Measurements from ENCODE around the gene GTPBP2. TPM values are rescaled to one million over a fixed set of nuclear protein-coding genes. Genes with fewer than 3 reads are reported as not detected.

GTPBP2 gene
- total and polyA plus RNA-seq, 2 experiments from 2014 or later: 17.5 to 55.9 TPM

- DNase-seq (ENCODE audit: low spot score) (no peak), ATAC-seq (no peak)
- TF ChIP-seq ZNF462 (CRISPR knock-in tag; IDR thresholded peaks at IDR 0.05) (no peak), CTCF (conservative IDR thresholded peaks at IDR 0.05; ENCODE audit: low read depth in 2 of 2) (no peak), REST (IDR thresholded peaks at IDR 0.05; ENCODE audit: unreplicated experiment) (no peak), POLR2AphosphoS5 (IDR thresholded peaks at IDR 0.05; ENCODE audit: low read depth) (no peak), EZH2 (IDR thresholded peaks at IDR 0.05; ENCODE audit: low read depth, unreplicated experiment) (no peak), CREB1 (CRISPR knock-in tag; IDR thresholded peaks at IDR 0.05; ENCODE audit: low read depth) (no peak), STAT1 (IDR thresholded peaks at IDR 0.05; ENCODE audit: unreplicated experiment) (no peak), ETS1 (IDR thresholded peaks at IDR 0.05) (no peak), ZNF331 (CRISPR knock-in tag; IDR thresholded peaks at IDR 0.05; ENCODE audit: low read depth) (no peak), EZH2phosphoT487 (IDR thresholded peaks at IDR 0.05; ENCODE audit: unreplicated experiment) (no peak), ZNF114 (CRISPR knock-in tag; IDR thresholded peaks at IDR 0.05) (no peak), NANOG (IDR thresholded peaks at IDR 0.05; ENCODE audit: borderline replicate concordance) (no peak), JUNB (IDR thresholded peaks at IDR 0.05; ENCODE audit: unreplicated experiment) (no peak)
- H2AFZ ChIP-seq: no peak overlapping the region
- Mint-ChIP-seq H3K27me3 (ENCODE audit: insufficient read depth, low read depth, poor library complexity) (no peaks in the 10 kb centered on the region), H3K36me3 (ENCODE audit: low read depth) (peaks cover 20% of the 10 kb centered on the region; the same call in 2 of the 3 replicates), H3K4me3 (no peak overlapping the region), H3K4me1 (no peaks in the 10 kb centered on the region), H3K27ac (no peak overlapping the region), H3K9me3 (no peaks in the 10 kb centered on the region)
- no peaks in the 10 kb centered on the region for H3K9me2 ChIP-seq (ENCODE audit: insufficient read depth)
- no peaks in the 10 kb centered on the region for H3K4me1 ChIP-seq (ENCODE audit: insufficient read depth)
- no peak overlapping the region for H3K4me3 ChIP-seq
- no peaks in the 10 kb centered on the region for H3K27me3 ChIP-seq (ENCODE audit: insufficient read depth)
- no peak overlapping the region for H3K27ac ChIP-seq (ENCODE audit: low read depth)
- H4K20me1 ChIP-seq (replicated peaks; ENCODE audit: insufficient read depth): no peaks in the 10 kb centered on the region
- no peaks in the 10 kb centered on the region for H3K79me2 ChIP-seq (replicated peaks; ENCODE audit: insufficient read depth)
- H3K36me3 ChIP-seq (ENCODE audit: insufficient read depth): peaks cover 4% of the 10 kb centered on the region; the same call in 1 of the 2 replicates
- H3F3A ChIP-seq (replicated peaks; ENCODE audit: low read depth): no peaks in the 10 kb centered on the region
- no peak overlapping the region for H3K4me2 ChIP-seq
These were observed 35.1 kb downstream of the GTPBP2 start for GRCh38 chr6:43593938-43594337.
